Right lobe of liver (tissue), 4 donors: Measurements from ENCODE around the gene EPHA1.

Source experiments
- POLR2A ChIP-seq: fragments of 450-650 bp; IDR thresholded peaks from one replicate; pipeline ENCODE4 v1.6.1; 2017; ENCODE audit warnings: antibody characterized with exemption, mild to moderate bottlenecking
- TF ChIP-seq, protein P1 (sequence below), 4 donors: fragments of 200-600 bp in 3 of 4; fragments of 450-650 bp in 1 of 4; IDR thresholded peaks; one replicate each; pipeline versions ENCODE4 v1.5.1 to v1.8.0; 2016 to 2022; ENCODE audit warnings: antibody characterized with exemption in 4 of 4, mild to moderate bottlenecking in 2 of 4
- donor health status: DM: no; HTN: no; CAD: no.
- donor health status: DM: no; HTN: no; CAD: no.
- donor health status: DM: no; HTN: yes; CAD: no.

DNA sequence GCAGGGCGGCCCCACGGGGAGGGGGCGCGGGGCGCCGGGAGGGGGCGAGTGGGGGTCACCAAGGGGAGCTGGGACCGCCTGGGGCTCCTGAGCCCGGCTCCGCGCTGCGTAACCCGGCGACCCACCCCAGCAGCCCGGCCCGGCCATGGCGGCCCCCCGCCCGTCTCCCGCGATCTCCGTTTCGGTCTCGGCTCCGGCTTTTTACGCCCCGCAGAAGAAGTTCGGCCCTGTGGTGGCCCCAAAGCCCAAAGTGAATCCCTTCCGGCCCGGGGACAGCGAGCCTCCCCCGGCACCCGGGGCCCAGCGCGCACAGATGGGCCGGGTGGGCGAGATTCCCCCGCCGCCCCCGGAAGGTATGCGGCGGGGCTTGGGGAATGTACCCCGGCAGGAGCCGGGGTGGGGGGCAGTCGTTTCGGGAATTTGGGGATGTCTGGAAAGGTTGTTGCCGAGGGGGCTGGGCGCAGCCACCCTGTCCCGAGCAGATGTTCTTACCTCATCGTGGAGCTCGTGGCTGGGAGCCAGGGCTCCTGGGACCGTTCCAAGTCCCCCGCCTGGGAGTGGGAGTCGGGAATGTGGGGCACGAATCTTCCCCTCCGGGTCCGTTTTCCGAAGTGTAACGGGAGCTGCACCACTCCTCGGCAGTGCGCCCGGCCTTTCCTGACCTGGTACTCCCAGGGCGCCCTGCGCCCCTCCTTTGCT, 27.1 kb downstream of the EPHA1 start:
- TF ChIP-seq, protein P1, sequence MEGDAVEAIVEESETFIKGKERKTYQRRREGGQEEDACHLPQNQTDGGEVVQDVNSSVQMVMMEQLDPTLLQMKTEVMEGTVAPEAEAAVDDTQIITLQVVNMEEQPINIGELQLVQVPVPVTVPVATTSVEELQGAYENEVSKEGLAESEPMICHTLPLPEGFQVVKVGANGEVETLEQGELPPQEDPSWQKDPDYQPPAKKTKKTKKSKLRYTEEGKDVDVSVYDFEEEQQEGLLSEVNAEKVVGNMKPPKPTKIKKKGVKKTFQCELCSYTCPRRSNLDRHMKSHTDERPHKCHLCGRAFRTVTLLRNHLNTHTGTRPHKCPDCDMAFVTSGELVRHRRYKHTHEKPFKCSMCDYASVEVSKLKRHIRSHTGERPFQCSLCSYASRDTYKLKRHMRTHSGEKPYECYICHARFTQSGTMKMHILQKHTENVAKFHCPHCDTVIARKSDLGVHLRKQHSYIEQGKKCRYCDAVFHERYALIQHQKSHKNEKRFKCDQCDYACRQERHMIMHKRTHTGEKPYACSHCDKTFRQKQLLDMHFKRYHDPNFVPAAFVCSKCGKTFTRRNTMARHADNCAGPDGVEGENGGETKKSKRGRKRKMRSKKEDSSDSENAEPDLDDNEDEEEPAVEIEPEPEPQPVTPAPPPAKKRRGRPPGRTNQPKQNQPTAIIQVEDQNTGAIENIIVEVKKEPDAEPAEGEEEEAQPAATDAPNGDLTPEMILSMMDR (IDR thresholded peaks at IDR 0.05), result no peak
- TF ChIP-seq POLR2A, result no peak
